ENCODE results near the gene RMDN2. TPM values are rescaled to one million over a fixed set of nuclear protein-coding genes. Genes with fewer than 3 reads are reported as not detected.

Gene RMDN2
- total RNA-seq, 2 experiments from 2014 or later = 1.4 to 2.6 TPM

DNA sequence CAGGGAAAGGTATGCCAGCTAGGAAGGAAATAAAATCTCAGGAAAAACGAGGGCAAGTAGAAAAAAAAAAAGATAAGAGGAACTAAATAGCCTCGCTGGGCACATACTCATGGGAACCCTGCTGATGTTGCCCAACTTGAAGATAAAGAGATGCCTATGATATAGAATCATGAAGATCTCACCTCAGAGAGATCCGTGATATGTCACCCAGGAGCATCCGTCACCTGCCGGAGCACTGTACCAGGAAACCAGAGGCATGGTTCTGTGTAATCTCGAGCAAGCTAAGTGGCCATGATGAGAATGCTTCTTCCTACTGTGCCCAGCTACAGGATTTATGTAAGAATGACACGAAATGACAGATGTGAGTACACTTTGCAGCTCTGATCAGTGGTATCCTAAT lies 110.9 kb downstream of the RMDN2 start:
- peaks cover 13% of the 10 kb centered on the region for H3K4me1 Mint-ChIP-seq (ENCODE audit: low read depth)
- DNase-seq (no peak), ATAC-seq (no peak)
- POLR2A ChIA-PET = no interaction called here
- H3K9me3 Mint-ChIP-seq = no peaks in the 10 kb centered on the region
- no peak overlapping the region for H3K4me3 Mint-ChIP-seq
- intact Hi-C loops (cut with micrococcal nuclease) = no loop called here
- no peaks in the 10 kb centered on the region for H3K36me3 Mint-ChIP-seq (ENCODE audit: low read depth)
- peaks cover 48% of the 10 kb centered on the region for H3K27me3 Mint-ChIP-seq
- no peak overlapping the region for H3K27ac Mint-ChIP-seq
- CTCF ChIA-PET = interaction anchor here (1.7 to 2.2 kb wide), 3 partner anchors 17 to 144 kb away, joined by 3 to 8 read pairs (median 6); no protein-coding TSS in a partner anchor
- no peak for TF ChIP-seq CTCF (IDR thresholded peaks at IDR 0.05)

DNA sequence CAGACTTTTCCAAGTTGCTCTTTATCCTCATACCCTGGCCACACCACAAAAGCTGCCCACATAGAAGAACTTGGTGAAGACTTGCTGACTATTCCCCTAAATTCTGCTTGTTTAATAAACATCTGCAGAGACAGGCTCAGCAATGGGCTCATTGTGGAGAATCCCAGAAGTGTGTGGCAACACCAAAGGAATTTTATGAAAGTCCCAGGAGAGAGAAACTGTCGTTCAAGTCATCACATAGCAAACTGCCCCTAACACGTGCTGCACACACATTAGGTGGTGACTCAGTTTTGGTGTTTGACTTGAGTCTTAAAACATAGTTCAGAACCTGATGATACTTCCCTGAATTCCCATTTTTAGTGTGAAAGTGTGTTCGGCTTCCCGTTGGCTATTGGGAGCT lies 112.2 kb downstream of the RMDN2 start:
- intact Hi-C loops (cut with micrococcal nuclease) = no loop called here
- H3K9me3 Mint-ChIP-seq = no peaks in the 10 kb centered on the region
- H3K4me3 Mint-ChIP-seq = no peak overlapping the region
- POLR2A ChIA-PET = interaction anchor here (1.9 kb wide), 1 partner anchor 39 kb away, joined by 6 read pairs; no protein-coding TSS in a partner anchor
- no peak for ATAC-seq
- H3K4me1 Mint-ChIP-seq (ENCODE audit: low read depth) = peaks cover 13% of the 10 kb centered on the region
- CTCF ChIA-PET = interaction anchor here (0.8 to 2.2 kb wide), 6 partner anchors 9 to 471 kb away, joined by 3 to 8 read pairs (median 4); no protein-coding TSS in a partner anchor
- H3K36me3 Mint-ChIP-seq (ENCODE audit: low read depth) = no peaks in the 10 kb centered on the region
- no peak for DNase-seq
- H3K27me3 Mint-ChIP-seq = peaks cover 43% of the 10 kb centered on the region
- H3K27ac Mint-ChIP-seq = no peak overlapping the region
- TF ChIP-seq CTCF (IDR thresholded peaks at IDR 0.05) = no peak

GRCh38 chr2:38037757-38038621 lies 112.9 kb downstream of the RMDN2 start:
- TF ChIP-seq CTCF (IDR thresholded peaks at IDR 0.05) = no peak
- H3K9me3 Mint-ChIP-seq = peaks cover 1% of the 10 kb centered on the region
- peak overlapping the region; percentile 65 for H3K27ac Mint-ChIP-seq
- H3K4me3 Mint-ChIP-seq = peak overlapping the region; percentile 61
- DNase-seq (peak; percentile 50), ATAC-seq (peak; percentile 88)
- no peaks in the 10 kb centered on the region for H3K36me3 Mint-ChIP-seq (ENCODE audit: low read depth)
- H3K27me3 Mint-ChIP-seq = peaks cover 46% of the 10 kb centered on the region
- peaks cover 13% of the 10 kb centered on the region for H3K4me1 Mint-ChIP-seq (ENCODE audit: low read depth)
- CTCF ChIA-PET = interaction anchor here (0.8 to 2.2 kb wide), 9 partner anchors 9 to 470 kb away, joined by 3 to 8 read pairs (median 3); no protein-coding TSS in a partner anchor
- intact Hi-C loops (cut with micrococcal nuclease) = no loop called here
- POLR2A ChIA-PET = interaction anchor here (1.9 kb wide), 1 partner anchor 39 kb away, joined by 6 read pairs; no protein-coding TSS in a partner anchor

- Mint-ChIP-seq H3K27ac (no peak overlapping the region), H3K4me1 (ENCODE audit: low read depth) (peaks cover 13% of the 10 kb centered on the region), H3K4me3 (peak overlapping the region; percentile 61), H3K9me3 (peaks cover 1% of the 10 kb centered on the region), H3K27me3 (peaks cover 51% of the 10 kb centered on the region), H3K36me3 (ENCODE audit: low read depth) (no peaks in the 10 kb centered on the region)
- ATAC-seq = no peak
- intact Hi-C loops (cut with micrococcal nuclease) = no loop called here
- DNase-seq = no peak
- TF ChIP-seq CTCF (IDR thresholded peaks at IDR 0.05) = no peak
- POLR2A ChIA-PET = no interaction called here
- CTCF ChIA-PET = interaction anchor here (0.8 to 1.5 kb wide), 3 partner anchors 8 to 236 kb away, joined by 3 read pairs; no protein-coding TSS in a partner anchor
Measured at GRCh38 chr2:38038682-38039081, 113.6 kb downstream of the RMDN2 start.

Measured in activated CD8-positive, alpha-beta T cell treated with anti-CD3 and anti-CD28 coated beads for 36 hours (primary cell).